ENCODE measurements around the gene PIK3C2B.

PIK3C2B gene

DNA sequence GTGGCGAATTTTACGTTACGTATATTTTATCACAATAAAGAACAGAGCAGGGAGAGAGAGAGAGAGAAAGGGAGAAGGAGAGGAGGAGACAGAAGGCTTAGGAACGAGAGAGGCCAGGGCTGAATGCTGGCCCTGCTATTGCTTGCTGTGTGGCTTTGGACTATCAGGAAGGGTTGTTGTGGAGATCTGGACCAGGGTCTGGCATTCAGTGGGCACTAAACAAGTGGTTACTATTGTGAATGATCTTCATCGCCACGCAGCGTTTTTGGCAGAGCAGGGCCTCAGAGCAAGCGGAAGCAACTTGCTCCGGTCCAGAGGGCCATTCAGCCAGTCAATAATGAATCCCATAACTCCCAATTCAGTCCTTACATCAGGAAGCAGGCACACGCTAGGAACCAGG is 26.4 kb downstream of the PIK3C2B start:
- Histone ChIP-seq H3K4me1 (ENCODE audit: low read length) (no peaks in the 10 kb centered on the region), H4K20me1 (ENCODE audit: insufficient read depth, low read length) (no peaks in the 10 kb centered on the region), H3K4me2 (ENCODE audit: low read depth, low read length) (no peak overlapping the region), H3K4me3 (ENCODE audit: low read length) (no peak overlapping the region), H3K79me2 (ENCODE audit: low read length) (no peaks in the 10 kb centered on the region), H3K9ac (ENCODE audit: low read length) (no peak overlapping the region), H3K36me3 (replicated peaks; ENCODE audit: insufficient read depth, low read length) (no peaks in the 10 kb centered on the region), H3K27ac (ENCODE audit: low read length) (no peak overlapping the region), H3F3A (ENCODE audit: insufficient read depth, low read length) (no peaks in the 10 kb centered on the region), H3K9me2 (replicated peaks; ENCODE audit: insufficient read depth, low read length) (no peaks in the 10 kb centered on the region), H3K27me3 (replicated peaks; ENCODE audit: insufficient read depth, low read length) (no peaks in the 10 kb centered on the region), H3K9me3 (replicated peaks; ENCODE audit: insufficient read depth, low read length) (no peaks in the 10 kb centered on the region), H2AFZ (ENCODE audit: low read length) (no peak overlapping the region)
- TF ChIP-seq, protein P1, sequence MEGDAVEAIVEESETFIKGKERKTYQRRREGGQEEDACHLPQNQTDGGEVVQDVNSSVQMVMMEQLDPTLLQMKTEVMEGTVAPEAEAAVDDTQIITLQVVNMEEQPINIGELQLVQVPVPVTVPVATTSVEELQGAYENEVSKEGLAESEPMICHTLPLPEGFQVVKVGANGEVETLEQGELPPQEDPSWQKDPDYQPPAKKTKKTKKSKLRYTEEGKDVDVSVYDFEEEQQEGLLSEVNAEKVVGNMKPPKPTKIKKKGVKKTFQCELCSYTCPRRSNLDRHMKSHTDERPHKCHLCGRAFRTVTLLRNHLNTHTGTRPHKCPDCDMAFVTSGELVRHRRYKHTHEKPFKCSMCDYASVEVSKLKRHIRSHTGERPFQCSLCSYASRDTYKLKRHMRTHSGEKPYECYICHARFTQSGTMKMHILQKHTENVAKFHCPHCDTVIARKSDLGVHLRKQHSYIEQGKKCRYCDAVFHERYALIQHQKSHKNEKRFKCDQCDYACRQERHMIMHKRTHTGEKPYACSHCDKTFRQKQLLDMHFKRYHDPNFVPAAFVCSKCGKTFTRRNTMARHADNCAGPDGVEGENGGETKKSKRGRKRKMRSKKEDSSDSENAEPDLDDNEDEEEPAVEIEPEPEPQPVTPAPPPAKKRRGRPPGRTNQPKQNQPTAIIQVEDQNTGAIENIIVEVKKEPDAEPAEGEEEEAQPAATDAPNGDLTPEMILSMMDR (IDR thresholded peaks at IDR 0.05; ENCODE audit: low read length), result no peak
- no peak for TF ChIP-seq EZH2 (optimal IDR thresholded peaks at IDR 0.05; ENCODE audit: low read depth, low read length)
- TF ChIP-seq EZH2phosphoT487 (IDR thresholded peaks at IDR 0.05; ENCODE audit: low read length), result no peak
- DNase-seq, result no peak

- Histone ChIP-seq H3K4me3 (ENCODE audit: low read length) (no peak overlapping the region), H3K4me2 (ENCODE audit: low read depth, low read length) (no peak overlapping the region), H3K9ac (ENCODE audit: low read length) (no peak overlapping the region), H3K36me3 (replicated peaks; ENCODE audit: insufficient read depth, low read length) (no peaks in the 10 kb centered on the region), H3K9me3 (replicated peaks; ENCODE audit: insufficient read depth, low read length) (no peaks in the 10 kb centered on the region), H3K79me2 (ENCODE audit: low read length) (no peaks in the 10 kb centered on the region), H3K27ac (ENCODE audit: low read length) (no peak overlapping the region), H3K9me2 (replicated peaks; ENCODE audit: insufficient read depth, low read length) (no peaks in the 10 kb centered on the region), H4K20me1 (ENCODE audit: insufficient read depth, low read length) (no peaks in the 10 kb centered on the region), H3K27me3 (replicated peaks; ENCODE audit: insufficient read depth, low read length) (no peaks in the 10 kb centered on the region), H3F3A (ENCODE audit: insufficient read depth, low read length) (no peaks in the 10 kb centered on the region), H2AFZ (ENCODE audit: low read length) (no peak overlapping the region), H3K4me1 (ENCODE audit: low read length) (no peaks in the 10 kb centered on the region)
- TF ChIP-seq EZH2phosphoT487 (IDR thresholded peaks at IDR 0.05; ENCODE audit: low read length) (no peak), EZH2 (optimal IDR thresholded peaks at IDR 0.05; ENCODE audit: low read depth, low read length) (no peak)
- TF ChIP-seq, protein P1 (IDR thresholded peaks at IDR 0.05; ENCODE audit: low read length), result no peak
- no peak for DNase-seq
These were observed 27.9 kb downstream of the PIK3C2B start for GRCh38 chr1:204466416-204467405.

DNA sequence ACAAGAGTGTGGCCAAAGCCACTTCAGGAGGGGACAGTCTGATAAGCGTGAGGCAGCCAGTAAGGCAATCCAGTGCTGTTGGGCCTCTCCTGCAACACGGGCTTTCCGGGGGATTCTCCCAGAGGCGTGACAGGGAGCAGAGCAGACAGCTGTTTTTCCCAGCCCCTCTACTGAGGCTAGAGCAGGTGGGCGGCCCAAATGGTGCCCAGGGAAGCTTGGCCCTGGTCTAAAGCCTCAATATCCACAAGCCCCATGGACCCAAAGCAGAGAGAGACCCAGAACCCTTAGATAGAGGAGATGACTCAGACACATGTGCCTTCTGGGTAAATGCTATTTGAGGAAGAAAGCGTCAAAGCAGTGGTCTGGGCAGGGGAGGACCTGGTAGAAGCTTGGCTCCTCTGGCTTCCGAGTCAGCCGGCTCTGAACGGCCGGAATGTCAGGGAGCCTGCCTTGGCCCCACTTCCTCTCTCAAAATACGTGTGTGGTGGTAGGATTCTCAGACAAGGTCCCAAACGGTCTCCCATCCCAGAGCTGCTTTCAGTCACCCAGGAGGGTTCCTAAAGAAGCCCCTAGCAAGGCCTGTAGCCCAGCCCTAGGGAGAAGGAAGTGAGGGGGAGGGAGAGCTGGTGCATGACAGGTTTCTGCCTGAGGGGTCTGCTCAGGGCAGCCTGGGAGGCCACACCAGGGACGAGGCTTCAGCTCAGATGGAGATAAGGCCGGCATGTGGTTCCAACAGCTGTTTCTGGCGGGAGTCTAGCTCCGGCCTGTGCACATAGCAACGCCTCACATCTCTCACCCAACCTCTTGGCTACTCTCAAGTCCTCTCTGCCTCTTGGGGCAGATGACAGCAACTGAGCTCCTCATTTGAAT is 28.8 kb downstream of the PIK3C2B start:
- Histone ChIP-seq H3K4me3 (ENCODE audit: low read length) (no peak overlapping the region), H3K79me2 (ENCODE audit: low read length) (no peaks in the 10 kb centered on the region), H3K4me2 (ENCODE audit: low read depth, low read length) (no peak overlapping the region), H4K20me1 (ENCODE audit: insufficient read depth, low read length) (no peaks in the 10 kb centered on the region), H3K9me2 (replicated peaks; ENCODE audit: insufficient read depth, low read length) (no peaks in the 10 kb centered on the region), H3K4me1 (ENCODE audit: low read length) (no peaks in the 10 kb centered on the region), H3F3A (ENCODE audit: insufficient read depth, low read length) (no peaks in the 10 kb centered on the region), H2AFZ (ENCODE audit: low read length) (no peak overlapping the region), H3K27ac (ENCODE audit: low read length) (no peak overlapping the region), H3K36me3 (replicated peaks; ENCODE audit: insufficient read depth, low read length) (no peaks in the 10 kb centered on the region), H3K27me3 (replicated peaks; ENCODE audit: insufficient read depth, low read length) (no peaks in the 10 kb centered on the region), H3K9ac (ENCODE audit: low read length) (no peak overlapping the region), H3K9me3 (replicated peaks; ENCODE audit: insufficient read depth, low read length) (no peaks in the 10 kb centered on the region)
- DNase-seq, result no peak
- TF ChIP-seq EZH2 (optimal IDR thresholded peaks at IDR 0.05; ENCODE audit: low read depth, low read length), result no peak
- no peak for TF ChIP-seq EZH2phosphoT487 (IDR thresholded peaks at IDR 0.05; ENCODE audit: low read length)
- TF ChIP-seq, protein P1 (IDR thresholded peaks at IDR 0.05; ENCODE audit: low read length), result no peak
